Liver (tissue), 9 donors: Measurements from ENCODE around the gene TPST1. TPM values are rescaled to one million over a fixed set of nuclear protein-coding genes. Genes with fewer than 3 reads are reported as not detected.

Experiments used
- DNase-seq: peaks from one replicate; pipeline ENCODE4 v3.0.0-alpha.2; 2017; ENCODE audit warnings: low spot score
- H3K27ac ChIP-seq, 2 donors: one replicate each; pipeline ENCODE4 v1.7.0; 2013; ENCODE audit warnings: inconsistent platforms in 2 of 2, low read length in 2 of 2, control low read depth in 1 of 2, low read depth in 1 of 2, mild to moderate bottlenecking in 1 of 2
- H3K27me3 ChIP-seq, 4 donors: one replicate each; pipeline versions ENCODE4 v1.6.1 to v1.7.0; 2013; ENCODE audit warnings: low read length in 3 of 4, inconsistent platforms in 1 of 4, mild to moderate bottlenecking in 1 of 4, moderate library complexity in 1 of 4; ENCODE audit not compliant: control insufficient read depth in 4 of 4, insufficient read depth in 4 of 4
- H3K36me3 ChIP-seq, 4 donors: one replicate each; pipeline versions ENCODE4 v1.6.1 to v1.7.0; 2013; ENCODE audit warnings: low read length in 3 of 4, mild to moderate bottlenecking in 3 of 4, low read depth in 1 of 4, moderate library complexity in 1 of 4; ENCODE audit not compliant: control insufficient read depth in 4 of 4, insufficient read depth in 3 of 4
- H3K4me1 ChIP-seq, 4 donors: one replicate each; pipeline versions ENCODE4 v1.6.1 to v1.7.0; 2013; ENCODE audit warnings: low read length in 3 of 4, mild to moderate bottlenecking in 3 of 4, moderate library complexity in 1 of 4; ENCODE audit not compliant: control insufficient read depth in 4 of 4, insufficient read depth in 4 of 4
- H3K4me3 ChIP-seq, 3 donors: one replicate each; pipeline versions ENCODE4 v1.6.1 to v1.7.0; 2013; ENCODE audit warnings: low read length in 3 of 3, control low read depth in 1 of 3, low read depth in 1 of 3, mild to moderate bottlenecking in 1 of 3
- H3K9ac ChIP-seq, 2 donors: one replicate each; pipeline ENCODE4 v1.7.0; 2013; ENCODE audit warnings: low read length in 2 of 2, mild to moderate bottlenecking in 2 of 2, moderate library complexity in 2 of 2, control low read depth in 1 of 2, low read depth in 1 of 2
- H3K9me3 ChIP-seq, 4 donors: one replicate each; pipeline versions ENCODE4 v1.6.1 to v1.7.0; 2013; ENCODE audit warnings: low read length in 3 of 4; ENCODE audit not compliant: control insufficient read depth in 4 of 4
- EGR1 ChIP-seq, 2 donors: IDR thresholded peaks; 2 replicates each; pipeline ENCODE4 v1.6.1; 2016 to 2018; ENCODE audit warnings: antibody characterized with exemption in 2 of 2, low read depth in 2 of 2
- FOXA1 ChIP-seq: IDR thresholded peaks from 2 replicates; pipeline ENCODE4 v1.6.1; 2016; ENCODE audit warnings: antibody characterized with exemption
- FOXA2 ChIP-seq: IDR thresholded peaks from 2 replicates; pipeline ENCODE4 v1.6.1; 2016; ENCODE audit warnings: antibody characterized with exemption
- GABPA ChIP-seq, 2 donors: IDR thresholded peaks in 1 of 2; conservative IDR thresholded peaks in 1 of 2; 2 replicates each; pipeline ENCODE4 v1.6.1; 2016; ENCODE audit warnings: antibody characterized with exemption in 2 of 2, mild to moderate bottlenecking in 1 of 2, moderate library complexity in 1 of 2
- HNF4A ChIP-seq, 2 donors: conservative IDR thresholded peaks; 2 replicates each; pipeline ENCODE4 v1.6.1; 2016; ENCODE audit warnings: antibody characterized with exemption in 2 of 2, mild to moderate bottlenecking in 2 of 2
- HNF4G ChIP-seq: IDR thresholded peaks from 2 replicates; pipeline ENCODE4 v1.6.1; 2016; ENCODE audit warnings: antibody characterized with exemption
- JUND ChIP-seq, 2 donors: IDR thresholded peaks; 2 replicates each; pipeline ENCODE4 v1.6.1; 2016; ENCODE audit warnings: antibody characterized with exemption in 2 of 2
- SP1 ChIP-seq: IDR thresholded peaks from 2 replicates; pipeline ENCODE4 v1.6.1; 2018; ENCODE audit warnings: antibody characterized with exemption, mild to moderate bottlenecking
- TAF1 ChIP-seq: conservative IDR thresholded peaks from 2 replicates; pipeline ENCODE4 v1.6.1; 2016; ENCODE audit warnings: antibody characterized with exemption, mild to moderate bottlenecking
- YY1 ChIP-seq: IDR thresholded peaks from 2 replicates; pipeline ENCODE4 v1.6.1; 2016; ENCODE audit warnings: antibody characterized with exemption, mild to moderate bottlenecking
- WGBS: extraction: QIAGEN DNeasy Blood & Tissue Kit; methylation state at CpG from one replicate; pipeline ENCODE4 v1.1.7; 2013; 5-methylcytosine and 5-hydroxymethylcytosine counted together
- polyA plus RNA-seq, 2 donors: library from polyadenylated mRNA; stranded (reverse) in 1 of 2; unstranded in 1 of 2; fragments of 200-250 nt in 1 of 2; fragments of >200 nt in 1 of 2; fragmentation: Nextera tagmentation in 1 of 2; extraction: Ambion mirVana in 1 of 2; gene quantifications; one replicate each; pipeline versions ENCODE4 v1.2.1 to v1.2.3, GENCODE V29; 2013 to 2015
- total RNA-seq, 2 donors: library from RNA; depleted of rRNA; stranded (reverse); fragments of >200 nt; gene quantifications; one replicate each; pipeline ENCODE4 v1.2.3, GENCODE V29; 2014
- TF ChIP-seq, protein P1 (sequence below): IDR thresholded peaks from 2 replicates; pipeline ENCODE4 v1.6.1; 2016; ENCODE audit warnings: antibody characterized with exemption
- TF ChIP-seq, protein P2 (sequence below): IDR thresholded peaks from 2 replicates; pipeline ENCODE4 v1.6.1; 2016; ENCODE audit warnings: antibody characterized with exemption
- TF ChIP-seq, protein P3 (sequence below): IDR thresholded peaks from 2 replicates; pipeline ENCODE4 v1.6.1; 2016; ENCODE audit warnings: antibody characterized with exemption, mild to moderate bottlenecking
- TF ChIP-seq, protein P4 (sequence below): IDR thresholded peaks from 2 replicates; pipeline ENCODE4 v1.6.1; 2016; ENCODE audit warnings: antibody characterized with exemption
- TF ChIP-seq, protein P5 (sequence below): fragments of 150-350 bp; IDR thresholded peaks from 2 replicates; pipeline ENCODE4 v1.5.1; 2017; ENCODE audit warnings: improper control_type of control experiment, low read depth, low read length; ENCODE audit not compliant: missing input control
- donor health status: healthy.
- donor health status: healthy.
- donor health status: healthy.
- donor health status: healthy.
- donor health status: healthy.

The TPST1 gene
- total and polyA plus RNA-seq, 4 donors = 23.8 to 62.5 (median 25.7) TPM

DNA sequence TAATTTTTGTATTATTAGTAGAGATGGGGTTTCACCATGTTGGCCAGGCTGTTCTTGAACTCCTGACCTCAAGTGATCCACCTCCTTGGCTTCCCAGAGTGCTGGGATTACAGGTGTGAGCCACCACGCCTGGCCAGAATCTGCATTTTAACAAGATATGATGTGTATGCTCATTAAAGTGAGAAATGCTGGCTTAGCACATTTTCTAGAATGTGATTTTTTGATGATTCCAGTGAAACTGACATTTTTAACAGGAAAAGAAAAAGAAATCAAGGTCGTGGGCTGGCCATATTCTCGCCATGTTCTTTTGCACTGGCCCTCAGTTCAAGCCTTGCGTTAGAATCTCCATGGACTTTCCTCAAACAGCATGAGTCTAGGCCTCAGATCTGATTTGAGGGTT is 18.1 kb upstream of the TPST1 start:
- no peaks in the 10 kb centered on the region for H3K27me3 ChIP-seq
- H3K4me1 ChIP-seq = peaks cover 10 to 31% (median 19%) of the 10 kb centered on the region in 4 donors
- no peak for DNase-seq
- H3K4me3 ChIP-seq = no peak overlapping the region
- H3K27ac ChIP-seq = peak overlapping the region; percentile 68 to 85
- no peaks in the 10 kb centered on the region for H3K9me3 ChIP-seq
- 93% methylated on average over 4 of the region's 4 CpGs for WGBS
- H3K36me3 ChIP-seq = no peaks in the 10 kb centered on the region
- no peak overlapping the region for H3K9ac ChIP-seq
- TF ChIP-seq HNF4A (conservative IDR thresholded peaks at IDR 0.05) (no peak), JUND (IDR thresholded peaks at IDR 0.05) (no peak), HNF4G (no peak), EGR1 (IDR thresholded peaks at IDR 0.05; ENCODE audit: low read depth in 2 of 2) (no peak), TAF1 (no peak), FOXA2 (no peak), FOXA1 (no peak), SP1 (no peak), GABPA (IDR thresholded peaks at IDR 0.05 in 1 of 2, conservative IDR thresholded peaks at IDR 0.05 in 1 of 2) (no peak)
- TF ChIP-seq, protein P1, sequence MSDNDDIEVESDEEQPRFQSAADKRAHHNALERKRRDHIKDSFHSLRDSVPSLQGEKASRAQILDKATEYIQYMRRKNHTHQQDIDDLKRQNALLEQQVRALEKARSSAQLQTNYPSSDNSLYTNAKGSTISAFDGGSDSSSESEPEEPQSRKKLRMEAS = no peak
- TF ChIP-seq, protein P2, sequence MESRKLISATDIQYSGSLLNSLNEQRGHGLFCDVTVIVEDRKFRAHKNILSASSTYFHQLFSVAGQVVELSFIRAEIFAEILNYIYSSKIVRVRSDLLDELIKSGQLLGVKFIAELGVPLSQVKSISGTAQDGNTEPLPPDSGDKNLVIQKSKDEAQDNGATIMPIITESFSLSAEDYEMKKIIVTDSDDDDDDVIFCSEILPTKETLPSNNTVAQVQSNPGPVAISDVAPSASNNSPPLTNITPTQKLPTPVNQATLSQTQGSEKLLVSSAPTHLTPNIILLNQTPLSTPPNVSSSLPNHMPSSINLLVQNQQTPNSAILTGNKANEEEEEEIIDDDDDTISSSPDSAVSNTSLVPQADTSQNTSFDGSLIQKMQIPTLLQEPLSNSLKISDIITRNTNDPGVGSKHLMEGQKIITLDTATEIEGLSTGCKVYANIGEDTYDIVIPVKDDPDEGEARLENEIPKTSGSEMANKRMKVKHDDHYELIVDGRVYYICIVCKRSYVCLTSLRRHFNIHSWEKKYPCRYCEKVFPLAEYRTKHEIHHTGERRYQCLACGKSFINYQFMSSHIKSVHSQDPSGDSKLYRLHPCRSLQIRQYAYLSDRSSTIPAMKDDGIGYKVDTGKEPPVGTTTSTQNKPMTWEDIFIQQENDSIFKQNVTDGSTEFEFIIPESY = no peak
- TF ChIP-seq, protein P3, sequence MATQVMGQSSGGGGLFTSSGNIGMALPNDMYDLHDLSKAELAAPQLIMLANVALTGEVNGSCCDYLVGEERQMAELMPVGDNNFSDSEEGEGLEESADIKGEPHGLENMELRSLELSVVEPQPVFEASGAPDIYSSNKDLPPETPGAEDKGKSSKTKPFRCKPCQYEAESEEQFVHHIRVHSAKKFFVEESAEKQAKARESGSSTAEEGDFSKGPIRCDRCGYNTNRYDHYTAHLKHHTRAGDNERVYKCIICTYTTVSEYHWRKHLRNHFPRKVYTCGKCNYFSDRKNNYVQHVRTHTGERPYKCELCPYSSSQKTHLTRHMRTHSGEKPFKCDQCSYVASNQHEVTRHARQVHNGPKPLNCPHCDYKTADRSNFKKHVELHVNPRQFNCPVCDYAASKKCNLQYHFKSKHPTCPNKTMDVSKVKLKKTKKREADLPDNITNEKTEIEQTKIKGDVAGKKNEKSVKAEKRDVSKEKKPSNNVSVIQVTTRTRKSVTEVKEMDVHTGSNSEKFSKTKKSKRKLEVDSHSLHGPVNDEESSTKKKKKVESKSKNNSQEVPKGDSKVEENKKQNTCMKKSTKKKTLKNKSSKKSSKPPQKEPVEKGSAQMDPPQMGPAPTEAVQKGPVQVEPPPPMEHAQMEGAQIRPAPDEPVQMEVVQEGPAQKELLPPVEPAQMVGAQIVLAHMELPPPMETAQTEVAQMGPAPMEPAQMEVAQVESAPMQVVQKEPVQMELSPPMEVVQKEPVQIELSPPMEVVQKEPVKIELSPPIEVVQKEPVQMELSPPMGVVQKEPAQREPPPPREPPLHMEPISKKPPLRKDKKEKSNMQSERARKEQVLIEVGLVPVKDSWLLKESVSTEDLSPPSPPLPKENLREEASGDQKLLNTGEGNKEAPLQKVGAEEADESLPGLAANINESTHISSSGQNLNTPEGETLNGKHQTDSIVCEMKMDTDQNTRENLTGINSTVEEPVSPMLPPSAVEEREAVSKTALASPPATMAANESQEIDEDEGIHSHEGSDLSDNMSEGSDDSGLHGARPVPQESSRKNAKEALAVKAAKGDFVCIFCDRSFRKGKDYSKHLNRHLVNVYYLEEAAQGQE = no peak
- TF ChIP-seq, protein P4, sequence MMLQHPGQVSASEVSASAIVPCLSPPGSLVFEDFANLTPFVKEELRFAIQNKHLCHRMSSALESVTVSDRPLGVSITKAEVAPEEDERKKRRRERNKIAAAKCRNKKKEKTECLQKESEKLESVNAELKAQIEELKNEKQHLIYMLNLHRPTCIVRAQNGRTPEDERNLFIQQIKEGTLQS = no peak
- TF ChIP-seq, protein P5, sequence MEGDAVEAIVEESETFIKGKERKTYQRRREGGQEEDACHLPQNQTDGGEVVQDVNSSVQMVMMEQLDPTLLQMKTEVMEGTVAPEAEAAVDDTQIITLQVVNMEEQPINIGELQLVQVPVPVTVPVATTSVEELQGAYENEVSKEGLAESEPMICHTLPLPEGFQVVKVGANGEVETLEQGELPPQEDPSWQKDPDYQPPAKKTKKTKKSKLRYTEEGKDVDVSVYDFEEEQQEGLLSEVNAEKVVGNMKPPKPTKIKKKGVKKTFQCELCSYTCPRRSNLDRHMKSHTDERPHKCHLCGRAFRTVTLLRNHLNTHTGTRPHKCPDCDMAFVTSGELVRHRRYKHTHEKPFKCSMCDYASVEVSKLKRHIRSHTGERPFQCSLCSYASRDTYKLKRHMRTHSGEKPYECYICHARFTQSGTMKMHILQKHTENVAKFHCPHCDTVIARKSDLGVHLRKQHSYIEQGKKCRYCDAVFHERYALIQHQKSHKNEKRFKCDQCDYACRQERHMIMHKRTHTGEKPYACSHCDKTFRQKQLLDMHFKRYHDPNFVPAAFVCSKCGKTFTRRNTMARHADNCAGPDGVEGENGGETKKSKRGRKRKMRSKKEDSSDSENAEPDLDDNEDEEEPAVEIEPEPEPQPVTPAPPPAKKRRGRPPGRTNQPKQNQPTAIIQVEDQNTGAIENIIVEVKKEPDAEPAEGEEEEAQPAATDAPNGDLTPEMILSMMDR = no peak

DNA sequence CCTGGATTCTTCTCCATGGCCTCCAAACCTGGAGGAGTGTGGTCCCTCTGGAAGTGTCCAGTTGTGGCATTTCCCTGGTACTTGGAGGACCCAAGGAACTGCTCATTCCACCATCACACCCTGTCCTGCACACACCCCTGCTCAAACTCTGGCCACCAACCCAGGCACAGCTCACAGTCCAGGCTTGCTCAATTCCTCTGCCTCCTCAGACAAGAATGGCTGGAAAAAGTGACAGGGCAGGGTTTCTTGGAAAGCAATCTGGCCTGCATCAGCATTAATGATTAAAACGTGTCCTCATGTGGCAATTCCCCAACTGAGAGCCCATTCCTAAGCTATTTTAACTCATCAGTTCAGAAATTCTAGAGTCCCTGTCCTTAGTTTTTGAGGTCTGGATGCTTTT is 17.2 kb upstream of the TPST1 start:
- H3K4me1 ChIP-seq = peaks cover 10 to 31% (median 19%) of the 10 kb centered on the region in 4 donors
- no peak overlapping the region for H3K4me3 ChIP-seq
- no peaks in the 10 kb centered on the region for H3K27me3 ChIP-seq
- H3K9ac ChIP-seq = no peak overlapping the region
- 13% methylated on average over 1 of the region's 1 CpG for WGBS
- peak; percentile 38 for DNase-seq
- no peaks in the 10 kb centered on the region for H3K9me3 ChIP-seq
- no peaks in the 10 kb centered on the region for H3K36me3 ChIP-seq
- H3K27ac ChIP-seq = peak overlapping the region; percentile 68 to 85
- TF ChIP-seq, protein P4 = peak; percentile 98
- TF ChIP-seq SP1 = peak; percentile 97
- TF ChIP-seq, protein P1 = peak; percentile 92
- TF ChIP-seq, protein P5 = no peak
- peak; percentile 95 for TF ChIP-seq YY1
- TF ChIP-seq, protein P3 = peak; percentile 81
- TF ChIP-seq GABPA (IDR thresholded peaks at IDR 0.05 in 1 of 2, conservative IDR thresholded peaks at IDR 0.05 in 1 of 2) = peak in 1 of 2 donors; percentile 43
- TF ChIP-seq TAF1 = no peak
